Mucosa of stomach (tissue), 1 donor: Measurements from ENCODE around the gene MRTFB.

Source experiments
- H3K27me3 ChIP-seq: one replicate; pipeline ENCODE4 v1.7.0; 2013; ENCODE audit warnings: mild to moderate bottlenecking, low read length; ENCODE audit not compliant: control insufficient read depth, insufficient read depth
- H3K36me3 ChIP-seq: one replicate; pipeline ENCODE4 v1.7.0; 2013; ENCODE audit warnings: low read length; ENCODE audit not compliant: control insufficient read depth, insufficient read depth
- H3K4me1 ChIP-seq: one replicate; pipeline ENCODE4 v1.7.0; 2013; ENCODE audit warnings: mild to moderate bottlenecking, low read length; ENCODE audit not compliant: control insufficient read depth, insufficient read depth
- H3K4me3 ChIP-seq: one replicate; pipeline ENCODE4 v1.7.0; 2013; ENCODE audit warnings: low read length
- H3K9ac ChIP-seq: one replicate; pipeline ENCODE4 v1.7.0; 2013; ENCODE audit warnings: mild to moderate bottlenecking, low read length, moderate library complexity
- H3K9me3 ChIP-seq: one replicate; pipeline ENCODE4 v1.7.0; 2013; ENCODE audit warnings: mild to moderate bottlenecking, low read length, moderate library complexity; ENCODE audit not compliant: control insufficient read depth
- donor health status: Pancreatic carcinoma.

Gene MRTFB

GRCh38 chr16:14128097-14128496, 57.0 kb downstream of the MRTFB start:
- H3K36me3 ChIP-seq = no peaks in the 10 kb centered on the region
- no peak overlapping the region for H3K9ac ChIP-seq
- H3K4me1 ChIP-seq = no peaks in the 10 kb centered on the region
- H3K27me3 ChIP-seq = no peaks in the 10 kb centered on the region
- H3K9me3 ChIP-seq = no peaks in the 10 kb centered on the region
- H3K4me3 ChIP-seq = no peak overlapping the region

GRCh38 chr16:14129502-14129901, 58.4 kb downstream of the MRTFB start:
- H3K4me3 ChIP-seq = no peak overlapping the region
- no peaks in the 10 kb centered on the region for H3K9me3 ChIP-seq
- H3K9ac ChIP-seq = no peak overlapping the region

GRCh38 chr16:14131774-14132695, 60.9 kb downstream of the MRTFB start:
- H3K4me3 ChIP-seq = no peak overlapping the region
- no peaks in the 10 kb centered on the region for H3K4me1 ChIP-seq
- H3K27me3 ChIP-seq = no peaks in the 10 kb centered on the region
- no peaks in the 10 kb centered on the region for H3K36me3 ChIP-seq
- no peaks in the 10 kb centered on the region for H3K9me3 ChIP-seq
- H3K9ac ChIP-seq = no peak overlapping the region

More at GRCh38 chr16:14129502-14129901, 58.4 kb downstream of the MRTFB start:
- no peaks in the 10 kb centered on the region for H3K36me3 ChIP-seq
- no peaks in the 10 kb centered on the region for H3K4me1 ChIP-seq
- H3K27me3 ChIP-seq = no peaks in the 10 kb centered on the region

- no peaks in the 10 kb centered on the region for H3K4me1 ChIP-seq
- no peak overlapping the region for H3K4me3 ChIP-seq
- H3K9me3 ChIP-seq = no peaks in the 10 kb centered on the region
- H3K9ac ChIP-seq = no peak overlapping the region
- no peaks in the 10 kb centered on the region for H3K27me3 ChIP-seq
- H3K36me3 ChIP-seq = no peaks in the 10 kb centered on the region
Observed at GRCh38 chr16:14132696-14133048, 61.6 kb downstream of the MRTFB start.

GRCh38 chr16:14133907-14134306, 62.8 kb downstream of the MRTFB start:
- no peak overlapping the region for H3K4me3 ChIP-seq
- no peaks in the 10 kb centered on the region for H3K4me1 ChIP-seq
- H3K36me3 ChIP-seq = no peaks in the 10 kb centered on the region
- no peaks in the 10 kb centered on the region for H3K9me3 ChIP-seq
- no peaks in the 10 kb centered on the region for H3K27me3 ChIP-seq
- no peak overlapping the region for H3K9ac ChIP-seq

- Histone ChIP-seq H3K27me3 (no peaks in the 10 kb centered on the region), H3K9ac (no peak overlapping the region), H3K4me3 (no peak overlapping the region), H3K4me1 (no peaks in the 10 kb centered on the region), H3K36me3 (no peaks in the 10 kb centered on the region), H3K9me3 (no peaks in the 10 kb centered on the region)
Observed at GRCh38 chr16:14135704-14136103, 64.6 kb downstream of the MRTFB start.

- H3K36me3 ChIP-seq = no peaks in the 10 kb centered on the region
- H3K27me3 ChIP-seq = no peaks in the 10 kb centered on the region
- H3K9ac ChIP-seq = no peak overlapping the region
- H3K4me3 ChIP-seq = no peak overlapping the region
- no peaks in the 10 kb centered on the region for H3K9me3 ChIP-seq
- no peaks in the 10 kb centered on the region for H3K4me1 ChIP-seq
Observed at GRCh38 chr16:14139872-14140271, 68.8 kb downstream of the MRTFB start.

GRCh38 chr16:14140923-14141322, 69.8 kb downstream of the MRTFB start:
- Histone ChIP-seq H3K9me3 (no peaks in the 10 kb centered on the region), H3K9ac (no peak overlapping the region), H3K27me3 (no peaks in the 10 kb centered on the region), H3K4me3 (no peak overlapping the region), H3K4me1 (no peaks in the 10 kb centered on the region), H3K36me3 (no peaks in the 10 kb centered on the region)

GRCh38 chr16:14146445-14146844, 75.3 kb downstream of the MRTFB start:
- Histone ChIP-seq H3K36me3 (no peaks in the 10 kb centered on the region), H3K4me1 (no peaks in the 10 kb centered on the region), H3K9ac (no peak overlapping the region), H3K4me3 (no peak overlapping the region), H3K9me3 (no peaks in the 10 kb centered on the region), H3K27me3 (no peaks in the 10 kb centered on the region)

GRCh38 chr16:14148016-14148415, 76.9 kb downstream of the MRTFB start:
- H3K4me1 ChIP-seq = no peaks in the 10 kb centered on the region
- no peak overlapping the region for H3K9ac ChIP-seq
- H3K9me3 ChIP-seq = no peaks in the 10 kb centered on the region
- no peaks in the 10 kb centered on the region for H3K27me3 ChIP-seq
- H3K36me3 ChIP-seq = no peaks in the 10 kb centered on the region
- no peak overlapping the region for H3K4me3 ChIP-seq

GRCh38 chr16:14148569-14148968, 77.5 kb downstream of the MRTFB start:
- Histone ChIP-seq H3K9me3 (no peaks in the 10 kb centered on the region), H3K27me3 (no peaks in the 10 kb centered on the region), H3K9ac (no peak overlapping the region), H3K4me3 (no peak overlapping the region), H3K4me1 (no peaks in the 10 kb centered on the region), H3K36me3 (no peaks in the 10 kb centered on the region)

GRCh38 chr16:14150796-14151195, 79.7 kb downstream of the MRTFB start:
- H3K4me3 ChIP-seq = no peak overlapping the region
- H3K9ac ChIP-seq = no peak overlapping the region
- no peaks in the 10 kb centered on the region for H3K4me1 ChIP-seq
- H3K9me3 ChIP-seq = no peaks in the 10 kb centered on the region
- H3K27me3 ChIP-seq = no peaks in the 10 kb centered on the region
- no peaks in the 10 kb centered on the region for H3K36me3 ChIP-seq
